Activated naive CD8-positive, alpha-beta T cell treated with anti-CD3 and anti-CD28 coated beads for 36 hours (primary cell): Measurements from ENCODE around the gene BHLHE41. TPM values are rescaled to one million over a fixed set of nuclear protein-coding genes. Genes with fewer than 3 reads are reported as not detected.
A peak's percentile ranks its signal among the peaks of the same experiment; 100 is the strongest.

Experiments used
- DNase-seq: peaks from one replicate; pipeline ENCODE4 v3.0.0; 2021
- H3K27ac Mint-ChIP-seq: one replicate; pipeline ENCODE4 v1.8.0; 2022; ENCODE audit warnings: mild to moderate bottlenecking, moderate library complexity, mixed read lengths
- H3K27me3 Mint-ChIP-seq: one replicate; pipeline ENCODE4 v1.8.0; 2022; ENCODE audit warnings: mild to moderate bottlenecking, mixed read lengths
- H3K36me3 Mint-ChIP-seq: one replicate; pipeline ENCODE4 v1.8.0; 2021; ENCODE audit warnings: mild to moderate bottlenecking, mixed read lengths
- H3K4me1 Mint-ChIP-seq: one replicate; pipeline ENCODE4 v1.8.0; 2021; ENCODE audit warnings: mixed read lengths
- H3K4me3 Mint-ChIP-seq: one replicate; pipeline ENCODE4 v1.8.0; 2022; ENCODE audit warnings: mild to moderate bottlenecking, moderate library complexity, mixed read lengths
- H3K9me3 Mint-ChIP-seq: one replicate; pipeline ENCODE4 v1.8.0; 2022; ENCODE audit warnings: mixed read lengths
- total RNA-seq, 2 experiments: library from RNA; stranded (reverse); gene quantifications; one replicate each; pipeline ENCODE4 v1.2.3, GENCODE V29; 2021

Gene BHLHE41
- not detected for total RNA-seq

DNA sequence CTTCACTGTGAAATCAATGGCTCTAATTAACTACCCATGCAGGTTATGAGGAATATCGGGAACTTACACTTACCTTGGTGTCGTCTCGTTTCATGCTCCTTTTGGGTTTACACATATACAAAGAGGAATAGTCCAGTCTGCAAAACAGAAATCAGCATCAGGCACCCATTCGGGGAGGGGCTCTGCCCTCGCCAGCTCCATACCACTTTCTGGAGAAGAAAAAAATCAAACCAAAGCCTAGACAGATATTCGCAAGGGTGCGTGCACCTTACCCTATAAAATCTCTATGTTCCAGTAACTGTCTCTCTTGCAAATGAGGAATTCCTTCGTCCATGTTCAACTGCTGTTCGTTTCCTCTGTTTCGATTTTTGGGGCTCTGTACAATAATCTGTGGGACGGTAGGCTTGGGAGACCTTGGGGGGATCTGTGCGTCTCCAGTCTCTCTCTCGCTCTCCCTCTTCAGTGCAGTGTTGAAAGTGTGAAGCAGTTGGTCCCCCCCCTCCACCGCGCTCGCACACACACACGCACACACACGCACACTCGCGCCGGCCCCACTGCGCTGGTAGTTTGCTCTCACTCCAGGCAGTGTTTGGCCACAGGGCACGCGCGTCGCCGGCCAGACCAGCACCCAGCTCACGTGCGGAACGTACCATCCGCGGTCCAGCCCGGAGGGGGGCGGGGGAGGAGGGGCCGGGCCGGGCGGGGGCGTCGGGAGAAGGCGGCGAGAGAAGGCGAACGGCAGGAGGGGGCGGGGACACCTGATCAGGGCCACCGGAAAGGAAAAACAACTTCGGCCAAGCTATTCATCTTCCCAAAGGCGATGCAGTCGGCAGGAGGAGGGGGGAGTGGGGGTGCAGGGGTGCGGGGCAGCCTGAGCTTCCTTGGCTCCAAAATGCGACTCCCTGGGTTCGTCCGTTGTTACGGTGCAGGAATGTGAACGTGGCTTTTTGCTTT is at the start of gene BHLHE41:
Gene BHLHE41, minus strand, starts transcription at position 592 of the 954 bp plus-strand sequence. Its CDS starts 258 bp downstream, at position 334.
- H3K9me3 Mint-ChIP-seq, result no peaks in the 10 kb centered on the region
- peak; percentile 9 for DNase-seq
- peaks cover 85% of the 10 kb centered on the region for H3K27me3 Mint-ChIP-seq
- H3K36me3 Mint-ChIP-seq, result no peaks in the 10 kb centered on the region
- no peak within 1 kb of the TSS for H3K27ac Mint-ChIP-seq
- H3K4me1 Mint-ChIP-seq, result peaks cover 25% of the 10 kb centered on the region
- H3K4me3 Mint-ChIP-seq, result peak within 1 kb of the TSS; percentile 82

DNA sequence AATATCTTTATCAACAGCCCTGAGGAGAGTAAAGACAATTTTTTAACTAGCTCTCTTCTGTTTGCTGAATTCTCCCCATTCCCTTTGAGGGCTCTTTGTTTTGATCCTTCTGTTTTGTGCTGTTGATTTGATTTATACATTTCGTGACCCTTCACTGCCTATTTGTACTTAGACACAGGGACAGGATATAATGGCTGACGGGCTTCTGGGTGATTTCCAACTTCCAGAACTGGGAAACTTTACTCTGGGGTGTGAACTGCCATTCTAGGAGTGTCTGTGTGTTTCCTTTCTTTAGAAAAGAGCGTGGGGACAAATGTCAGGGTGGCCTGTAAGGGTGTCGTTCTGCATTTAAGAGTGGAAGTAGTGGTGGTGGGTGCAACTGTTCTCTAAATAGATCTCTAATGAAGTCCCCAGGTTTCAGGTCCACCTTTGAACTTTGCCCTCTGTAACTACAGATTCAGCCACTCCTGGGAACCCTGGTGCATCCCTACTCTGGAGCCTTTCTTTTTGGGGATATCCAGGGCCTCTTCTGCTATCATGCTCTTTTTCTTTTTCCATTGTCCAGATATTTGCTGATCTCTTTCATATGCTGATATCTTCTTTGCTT is 48.2 kb upstream of the BHLHE41 start:
- peaks cover 13% of the 10 kb centered on the region for H3K27me3 Mint-ChIP-seq
- H3K9me3 Mint-ChIP-seq, result no peaks in the 10 kb centered on the region
- DNase-seq, result no peak
- H3K4me3 Mint-ChIP-seq, result no peak overlapping the region
- H3K4me1 Mint-ChIP-seq, result no peaks in the 10 kb centered on the region
- no peaks in the 10 kb centered on the region for H3K36me3 Mint-ChIP-seq
- no peak overlapping the region for H3K27ac Mint-ChIP-seq

DNA sequence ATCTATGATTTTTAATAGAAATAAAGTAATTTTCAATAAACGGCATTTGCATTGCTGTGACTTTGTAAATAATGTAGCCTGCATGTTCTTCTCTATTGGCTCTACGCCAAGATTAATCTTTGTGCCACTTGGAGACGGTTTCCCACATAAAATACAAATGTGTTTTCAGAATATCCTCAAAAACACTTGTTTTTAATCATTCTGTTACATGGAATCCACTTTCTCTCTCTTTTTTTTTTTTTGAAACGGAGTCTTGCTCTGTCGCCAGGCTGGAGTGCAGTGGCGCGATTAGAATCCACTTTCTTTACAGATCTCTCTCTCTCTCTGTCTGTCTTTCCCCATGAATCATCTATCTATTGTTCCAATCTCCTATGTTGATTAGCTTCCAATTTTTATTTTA is 47.7 kb upstream of the BHLHE41 start:
- Mint-ChIP-seq H3K9me3 (no peaks in the 10 kb centered on the region), H3K36me3 (no peaks in the 10 kb centered on the region), H3K4me3 (no peak overlapping the region), H3K27ac (no peak overlapping the region), H3K4me1 (no peaks in the 10 kb centered on the region), H3K27me3 (peaks cover 17% of the 10 kb centered on the region)
- DNase-seq, result no peak

DNA sequence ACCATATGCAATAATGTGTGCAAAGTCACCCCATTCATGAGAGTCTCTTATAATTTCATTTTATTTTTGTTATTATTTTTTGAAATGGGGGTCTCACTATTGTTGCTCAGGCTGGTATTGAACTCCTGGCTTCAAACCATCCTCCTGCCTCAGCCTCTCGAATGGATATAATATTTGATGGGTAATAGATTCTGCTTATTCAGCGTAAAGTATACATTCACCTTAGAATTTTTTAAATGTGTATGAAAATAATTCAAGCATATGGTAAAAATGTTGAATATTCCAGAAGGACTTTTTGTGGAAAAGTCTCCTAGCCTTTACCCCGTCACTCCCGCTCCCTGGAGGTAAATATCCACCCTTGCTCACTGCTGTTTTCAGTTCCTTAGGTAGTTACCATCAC is 47.2 kb upstream of the BHLHE41 start:
- H3K27ac Mint-ChIP-seq, result no peak overlapping the region
- H3K36me3 Mint-ChIP-seq, result no peaks in the 10 kb centered on the region
- no peaks in the 10 kb centered on the region for H3K9me3 Mint-ChIP-seq
- no peak for DNase-seq
- no peaks in the 10 kb centered on the region for H3K4me1 Mint-ChIP-seq
- peaks cover 22% of the 10 kb centered on the region for H3K27me3 Mint-ChIP-seq
- H3K4me3 Mint-ChIP-seq, result no peak overlapping the region

DNA sequence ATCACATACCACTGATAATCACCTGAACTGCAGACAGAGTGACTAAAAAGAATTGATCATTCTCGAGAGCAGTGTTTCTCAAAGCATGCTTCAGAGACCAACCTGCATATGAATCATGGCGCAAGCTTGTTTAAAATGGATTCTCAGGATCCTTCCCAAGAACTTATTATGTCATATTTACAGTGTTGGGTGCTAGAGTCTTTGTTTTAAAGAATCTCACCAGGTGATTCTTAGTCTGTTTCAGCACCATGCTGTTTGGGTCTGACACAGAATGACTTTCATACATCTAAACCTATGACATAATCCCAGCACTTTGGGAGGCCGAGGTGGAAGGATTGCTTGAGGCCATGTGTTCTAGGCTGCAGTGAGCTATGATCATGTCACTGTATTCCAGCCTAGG is 39.3 kb upstream of the BHLHE41 start:
- no peak overlapping the region for H3K4me3 Mint-ChIP-seq
- no peak for DNase-seq
- H3K27me3 Mint-ChIP-seq, result peaks cover 18% of the 10 kb centered on the region
- no peaks in the 10 kb centered on the region for H3K9me3 Mint-ChIP-seq
- no peaks in the 10 kb centered on the region for H3K4me1 Mint-ChIP-seq
- H3K27ac Mint-ChIP-seq, result no peak overlapping the region
- H3K36me3 Mint-ChIP-seq, result no peaks in the 10 kb centered on the region

DNA sequence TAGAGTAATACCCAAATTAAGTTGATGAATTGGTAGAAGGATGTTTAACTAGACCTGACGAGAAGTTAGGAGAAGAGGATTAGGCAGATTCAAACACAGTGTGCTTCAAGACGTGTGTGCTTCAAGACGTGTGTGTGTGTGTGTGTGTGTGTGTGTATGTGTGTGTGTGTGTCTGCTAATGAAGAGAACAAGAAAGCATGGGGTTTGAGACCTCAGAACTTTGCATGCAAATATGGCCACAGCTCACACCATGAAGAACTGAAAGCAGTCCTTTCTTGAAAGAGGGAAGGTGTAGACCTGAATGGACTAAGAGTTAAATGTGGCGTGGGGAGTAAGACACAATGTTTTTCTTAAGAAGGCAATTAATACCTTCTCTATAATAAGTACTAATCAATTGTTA is 38.1 kb upstream of the BHLHE41 start:
- no peak overlapping the region for H3K4me3 Mint-ChIP-seq
- DNase-seq, result no peak
- peaks cover 19% of the 10 kb centered on the region for H3K27me3 Mint-ChIP-seq
- H3K9me3 Mint-ChIP-seq, result no peaks in the 10 kb centered on the region
- H3K36me3 Mint-ChIP-seq, result no peaks in the 10 kb centered on the region
- no peak overlapping the region for H3K27ac Mint-ChIP-seq
- no peaks in the 10 kb centered on the region for H3K4me1 Mint-ChIP-seq

DNA sequence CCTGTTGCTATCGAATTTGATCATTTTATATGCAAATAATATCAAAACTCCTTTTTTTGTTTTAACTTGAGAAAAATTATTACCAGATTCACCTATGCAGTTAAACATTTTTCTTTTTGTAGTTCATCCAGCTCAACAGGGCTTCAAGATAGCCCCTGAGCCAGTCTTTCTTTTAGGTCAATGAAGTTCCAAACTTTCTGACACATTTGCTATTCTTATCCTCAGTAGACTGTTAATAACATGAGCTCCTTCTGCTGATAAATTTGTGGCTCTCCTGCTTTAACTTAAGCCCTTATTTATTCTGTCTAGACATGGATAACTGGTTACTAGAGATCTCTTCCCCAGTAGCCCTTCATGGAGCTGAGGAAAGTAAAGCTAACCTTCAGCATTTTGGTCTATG is 37.3 kb upstream of the BHLHE41 start:
- H3K9me3 Mint-ChIP-seq, result no peaks in the 10 kb centered on the region
- H3K27ac Mint-ChIP-seq, result no peak overlapping the region
- H3K27me3 Mint-ChIP-seq, result peaks cover 12% of the 10 kb centered on the region
- no peaks in the 10 kb centered on the region for H3K4me1 Mint-ChIP-seq
- H3K36me3 Mint-ChIP-seq, result no peaks in the 10 kb centered on the region
- no peak for DNase-seq
- H3K4me3 Mint-ChIP-seq, result no peak overlapping the region

DNA sequence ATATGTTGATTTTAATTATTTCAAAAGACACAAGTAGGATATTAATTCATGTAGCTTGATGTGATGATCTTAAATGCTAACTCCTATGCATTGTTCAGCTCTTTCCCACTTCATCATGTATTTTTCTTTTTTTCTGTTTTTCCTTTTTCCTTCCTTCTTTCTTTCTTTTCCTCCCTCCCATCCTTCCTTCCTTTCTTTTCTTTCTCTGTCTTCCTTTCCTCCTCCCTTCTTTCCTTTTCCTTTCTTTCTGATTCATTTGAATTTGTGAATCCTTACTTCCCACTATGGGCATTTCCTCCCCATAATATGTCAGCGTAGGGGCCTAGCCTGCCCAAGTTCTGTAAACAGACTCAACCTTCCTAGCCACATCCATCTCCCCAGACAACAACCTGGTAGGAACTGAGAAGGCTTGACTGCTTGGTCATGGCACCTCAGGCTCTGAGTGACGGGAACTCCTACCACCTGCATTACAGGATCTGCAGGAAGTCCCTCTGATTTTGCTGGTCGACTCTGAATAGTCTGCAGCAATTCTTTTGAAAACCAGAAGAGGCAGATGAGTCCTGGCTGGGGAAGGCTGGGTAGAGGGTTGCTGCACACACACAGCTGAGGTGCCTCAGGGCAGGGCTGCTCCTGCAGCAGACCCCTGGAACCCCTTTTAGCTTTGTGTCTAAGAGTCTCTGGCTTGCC is 33.4 kb upstream of the BHLHE41 start:
- Mint-ChIP-seq H3K27me3 (peaks cover 11% of the 10 kb centered on the region), H3K4me3 (no peak overlapping the region), H3K36me3 (no peaks in the 10 kb centered on the region), H3K27ac (no peak overlapping the region), H3K4me1 (no peaks in the 10 kb centered on the region), H3K9me3 (no peaks in the 10 kb centered on the region)
- no peak for DNase-seq

DNA sequence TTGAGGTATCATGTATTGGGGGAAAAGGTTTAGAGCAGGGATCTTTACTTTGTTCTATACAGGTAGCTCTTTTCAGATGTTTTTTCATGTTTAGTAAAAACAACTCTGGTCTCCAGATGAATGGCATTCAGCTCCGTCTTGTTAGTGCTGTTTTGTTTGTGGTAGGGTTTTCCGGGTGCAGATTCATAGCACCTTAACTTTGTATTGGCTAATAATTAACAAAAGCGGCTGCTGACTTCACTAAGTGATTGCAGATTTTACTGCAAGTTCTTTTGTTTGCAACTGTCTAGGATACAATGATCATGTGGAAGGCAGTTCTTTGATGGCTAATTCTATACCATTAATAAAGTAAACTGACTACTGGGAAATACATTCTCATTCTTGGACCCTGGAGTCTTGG is 32.2 kb upstream of the BHLHE41 start:
- H3K27me3 Mint-ChIP-seq, result peaks cover 7% of the 10 kb centered on the region
- no peaks in the 10 kb centered on the region for H3K9me3 Mint-ChIP-seq
- no peak for DNase-seq
- H3K4me1 Mint-ChIP-seq, result no peaks in the 10 kb centered on the region
- no peak overlapping the region for H3K27ac Mint-ChIP-seq
- H3K4me3 Mint-ChIP-seq, result no peak overlapping the region
- H3K36me3 Mint-ChIP-seq, result no peaks in the 10 kb centered on the region

DNA sequence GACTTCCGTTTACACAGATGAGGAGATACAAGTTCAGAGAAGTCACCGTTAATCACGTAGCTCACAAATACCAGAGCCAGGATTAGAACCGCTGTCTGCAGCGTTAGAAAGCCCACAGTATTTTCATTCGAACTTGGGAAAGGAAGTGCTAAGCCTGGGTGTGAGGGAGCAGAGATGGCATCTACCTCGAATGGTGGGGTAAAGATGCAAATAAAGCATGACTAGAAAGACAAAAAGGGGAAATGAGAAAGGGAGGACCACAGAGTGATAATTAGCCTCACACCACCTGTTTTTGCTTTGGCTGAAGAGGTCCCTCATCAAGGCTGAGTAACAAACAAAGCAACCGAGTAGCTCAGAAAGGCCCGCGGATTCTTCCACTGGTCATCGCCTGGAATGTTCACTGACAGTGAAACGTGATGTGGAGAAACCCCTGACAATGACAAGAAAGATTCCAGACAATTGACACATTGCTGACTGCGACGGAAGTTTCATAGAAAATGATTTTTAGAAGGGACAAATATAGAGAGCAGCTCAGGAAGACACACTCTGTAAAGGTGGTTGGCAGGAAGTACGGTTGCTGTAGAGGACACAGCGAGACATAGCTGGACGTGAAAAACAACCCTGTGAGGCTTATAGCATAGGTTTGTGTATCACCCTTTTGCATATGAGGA is 31.5 kb upstream of the BHLHE41 start:
- no peaks in the 10 kb centered on the region for H3K4me1 Mint-ChIP-seq
- no peak overlapping the region for H3K4me3 Mint-ChIP-seq
- H3K36me3 Mint-ChIP-seq, result no peaks in the 10 kb centered on the region
- H3K27me3 Mint-ChIP-seq, result peaks cover 7% of the 10 kb centered on the region
- no peak overlapping the region for H3K27ac Mint-ChIP-seq
- no peak for DNase-seq
- H3K9me3 Mint-ChIP-seq, result no peaks in the 10 kb centered on the region

DNA sequence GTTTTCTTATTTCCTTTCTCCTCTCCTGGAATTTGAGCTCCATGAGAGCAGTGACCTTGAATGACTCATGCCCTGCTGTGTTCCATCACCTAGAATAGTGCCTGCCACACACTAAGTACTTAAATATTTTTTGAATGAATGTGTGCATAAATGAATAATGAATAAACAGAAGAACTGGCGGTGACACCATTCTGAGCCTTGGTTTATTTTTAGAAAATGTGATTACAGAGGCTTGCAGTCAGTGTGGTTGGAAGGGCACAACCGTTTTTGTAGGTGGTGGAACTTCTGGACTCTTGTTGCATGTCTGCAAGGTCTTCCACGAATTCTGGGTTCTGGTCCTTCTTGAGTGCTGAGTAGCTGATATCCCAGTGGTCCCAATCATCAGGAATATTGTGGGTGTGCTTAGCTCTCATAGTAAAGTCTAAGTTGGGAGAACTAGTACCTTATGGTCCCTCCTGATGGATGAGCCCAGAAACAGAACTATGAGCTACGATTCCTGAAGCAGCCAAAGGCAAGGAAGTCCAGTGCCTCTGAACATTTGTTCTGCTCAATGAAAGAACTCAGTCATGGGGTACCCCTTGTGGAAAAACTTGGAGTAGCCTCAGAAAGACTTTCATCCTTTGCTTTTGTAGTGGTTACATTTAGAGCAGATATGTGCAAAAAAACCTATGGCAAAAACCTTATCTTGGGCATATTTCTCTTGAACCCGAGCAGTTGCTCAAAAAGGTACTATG is 28.8 kb upstream of the BHLHE41 start:
- no peaks in the 10 kb centered on the region for H3K4me1 Mint-ChIP-seq
- no peak for DNase-seq
- peaks cover 4% of the 10 kb centered on the region for H3K27me3 Mint-ChIP-seq
- no peak overlapping the region for H3K4me3 Mint-ChIP-seq
- no peak overlapping the region for H3K27ac Mint-ChIP-seq
- H3K9me3 Mint-ChIP-seq, result no peaks in the 10 kb centered on the region
- H3K36me3 Mint-ChIP-seq, result no peaks in the 10 kb centered on the region

DNA sequence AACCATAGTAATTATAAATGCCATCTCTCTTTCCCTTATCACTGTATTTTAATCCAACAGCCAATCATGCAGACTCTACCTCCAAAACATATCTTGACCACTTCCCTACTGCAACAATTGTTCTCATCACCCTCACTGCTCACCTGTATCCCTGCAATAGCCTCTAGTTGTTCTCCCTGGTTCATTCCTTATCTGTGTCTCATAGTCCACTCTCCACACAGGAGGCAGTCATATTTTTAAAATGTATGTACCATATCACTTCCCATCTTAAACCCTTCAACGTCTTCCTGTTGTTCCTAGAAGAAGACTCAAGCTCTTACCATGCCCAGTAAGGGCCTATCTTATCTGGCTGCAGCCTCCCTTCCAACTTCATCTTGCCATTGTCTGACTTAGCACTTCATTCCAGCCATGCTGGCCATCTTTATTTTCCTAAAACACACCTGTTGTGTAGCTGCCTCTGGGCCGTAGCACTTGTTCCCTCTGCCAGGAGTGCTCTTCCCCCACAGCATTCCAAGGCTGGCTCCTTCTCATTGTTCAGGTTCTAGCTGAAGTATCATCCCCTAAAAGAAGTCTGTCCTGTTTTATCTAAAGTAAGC is 27.8 kb upstream of the BHLHE41 start:
- H3K4me1 Mint-ChIP-seq, result no peaks in the 10 kb centered on the region
- H3K27ac Mint-ChIP-seq, result no peak overlapping the region
- no peaks in the 10 kb centered on the region for H3K9me3 Mint-ChIP-seq
- H3K36me3 Mint-ChIP-seq, result no peaks in the 10 kb centered on the region
- DNase-seq, result no peak
- no peak overlapping the region for H3K4me3 Mint-ChIP-seq
- H3K27me3 Mint-ChIP-seq, result no peaks in the 10 kb centered on the region

DNA sequence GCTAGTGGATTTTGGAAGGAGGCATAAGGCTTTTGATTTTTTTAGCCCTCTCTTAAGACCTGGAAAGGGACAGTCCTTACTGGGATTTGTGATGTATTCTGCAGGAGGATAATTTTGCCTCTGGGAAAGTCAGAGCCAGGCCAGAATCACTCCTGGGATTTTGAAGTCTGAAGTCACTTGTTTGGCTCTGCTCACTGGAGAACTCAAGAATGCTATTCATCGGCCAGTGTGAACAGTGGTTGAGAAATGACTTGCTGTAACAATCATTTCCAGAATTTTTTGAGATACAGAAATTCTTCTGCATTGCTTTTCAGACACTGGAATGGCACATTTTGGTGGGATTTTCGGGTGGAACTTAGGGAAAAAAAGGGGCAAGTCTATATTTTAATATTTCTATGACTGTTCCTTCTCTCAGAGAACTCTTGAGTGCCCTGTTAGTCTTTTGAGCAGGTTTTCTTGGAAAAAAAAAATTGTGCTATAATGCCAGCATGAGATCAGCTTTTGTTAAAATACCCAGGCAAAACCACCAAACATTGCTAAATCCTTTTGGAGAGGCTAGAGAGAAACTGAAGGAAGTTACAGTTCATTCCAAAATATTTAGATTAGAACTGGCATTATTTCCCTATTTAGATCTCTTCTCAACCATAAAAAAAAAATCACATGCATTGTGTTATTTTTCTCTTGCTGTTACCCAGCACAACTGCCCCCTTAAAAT is 26.1 kb upstream of the BHLHE41 start:
- H3K27ac Mint-ChIP-seq, result no peak overlapping the region
- no peaks in the 10 kb centered on the region for H3K36me3 Mint-ChIP-seq
- DNase-seq, result no peak
- no peaks in the 10 kb centered on the region for H3K9me3 Mint-ChIP-seq
- H3K27me3 Mint-ChIP-seq, result no peaks in the 10 kb centered on the region
- H3K4me1 Mint-ChIP-seq, result no peaks in the 10 kb centered on the region
- no peak overlapping the region for H3K4me3 Mint-ChIP-seq
